ENCODE results near the gene NCOA7.
A peak's percentile ranks its signal among the peaks of the same experiment; 100 is the strongest.
"Not testable (repeated sequence)": the region's sequence is repeated elsewhere in the genome, so short reads cannot be mapped to it uniquely, and the experiment has no call there.

NCOA7 gene

GRCh38 chr6:125868678-125869395 is 78.1 kb downstream of the NCOA7 start:
- no peak for DNase-seq

- DNase-seq: no peak
Measured at GRCh38 chr6:125869427-125869826, 78.7 kb downstream of the NCOA7 start.

DNA sequence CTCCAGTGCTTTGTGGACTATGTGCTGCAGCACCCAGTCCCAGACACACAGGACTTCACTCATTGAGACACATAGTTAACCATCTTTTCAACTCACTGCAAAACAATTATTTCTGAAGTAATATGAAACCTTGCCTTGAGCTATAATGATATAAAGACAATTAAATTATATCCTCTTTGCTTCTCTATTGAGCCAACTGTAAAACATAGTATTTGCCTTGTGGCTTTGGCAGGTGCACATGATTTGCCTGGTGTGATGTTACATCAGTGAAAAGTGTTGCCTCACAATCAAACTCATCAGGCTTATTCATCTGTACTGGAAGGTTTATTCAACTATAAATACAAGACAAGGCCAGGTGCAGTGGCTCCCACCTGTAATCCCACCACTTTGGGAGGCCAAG is 80.6 kb downstream of the NCOA7 start:
- DNase-seq: no peak

DNA sequence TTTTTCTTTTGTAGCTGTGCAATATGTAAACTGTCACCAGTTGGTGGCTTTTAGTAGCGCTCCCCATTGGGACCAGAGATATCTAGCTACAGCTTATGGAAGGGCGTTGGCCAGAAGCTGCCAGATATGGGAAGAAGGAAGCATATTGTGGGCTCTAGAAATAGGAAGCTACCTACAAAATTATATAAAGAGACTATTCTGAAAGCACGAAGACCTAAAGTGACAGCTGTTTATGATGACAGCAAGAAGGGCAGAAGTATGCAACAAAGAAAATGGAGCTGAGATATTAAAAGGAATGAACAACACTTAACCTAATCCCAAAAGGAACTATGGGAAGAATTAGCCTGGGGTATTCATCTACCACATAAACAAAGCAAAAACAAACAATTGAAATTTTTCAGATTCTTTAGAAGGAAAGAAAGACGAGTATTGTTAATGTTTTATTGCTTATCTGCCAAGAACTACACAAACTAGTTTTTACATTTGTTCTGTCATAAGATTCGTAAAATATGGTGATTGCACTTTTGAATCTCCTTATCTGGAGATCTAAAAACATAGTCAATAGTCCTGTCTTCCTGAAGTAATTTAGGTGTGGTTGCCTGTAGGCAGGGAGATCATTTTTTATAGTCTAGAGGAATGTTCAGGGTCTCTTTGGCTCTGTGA is 81.6 kb downstream of the NCOA7 start:
- no peak for DNase-seq

GRCh38 chr6:125882243-125882642 is 91.5 kb downstream of the NCOA7 start:
- no peak for DNase-seq

DNA sequence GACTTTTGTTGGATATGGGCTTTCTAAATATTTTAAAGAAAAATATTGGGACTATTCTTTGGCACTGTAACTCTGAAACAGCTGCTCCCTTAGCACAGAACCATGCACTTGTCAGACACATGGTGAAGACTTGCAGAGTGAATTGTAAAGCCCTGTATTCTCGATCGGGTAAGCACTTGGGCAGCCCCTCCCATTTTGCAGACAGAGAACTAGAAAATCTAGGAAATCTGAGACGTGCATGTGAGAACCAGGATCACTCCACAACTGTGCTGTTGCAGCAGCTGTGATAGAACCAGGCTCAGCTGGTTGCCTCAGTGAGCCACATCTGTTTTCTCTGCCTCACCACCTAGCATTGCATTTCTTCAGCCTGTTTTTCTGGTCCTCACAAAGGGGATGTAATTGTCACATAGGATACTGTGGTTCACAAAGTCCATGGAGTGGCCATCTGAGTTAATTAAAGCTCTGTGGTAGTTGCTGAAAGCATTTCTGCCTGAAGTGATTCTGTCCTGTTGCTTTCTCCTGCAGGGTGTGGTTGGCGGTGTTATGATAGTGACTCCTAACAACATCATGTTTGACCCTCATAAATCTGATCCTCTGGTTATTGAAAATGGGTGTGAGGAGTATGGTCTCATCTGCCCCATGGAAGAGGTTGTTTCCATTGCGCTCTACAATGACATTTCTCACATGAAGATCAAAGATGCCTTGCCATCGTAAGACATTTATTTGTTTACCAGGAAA is 94.0 kb downstream of the NCOA7 start:
- DNase-seq: no peak

DNA sequence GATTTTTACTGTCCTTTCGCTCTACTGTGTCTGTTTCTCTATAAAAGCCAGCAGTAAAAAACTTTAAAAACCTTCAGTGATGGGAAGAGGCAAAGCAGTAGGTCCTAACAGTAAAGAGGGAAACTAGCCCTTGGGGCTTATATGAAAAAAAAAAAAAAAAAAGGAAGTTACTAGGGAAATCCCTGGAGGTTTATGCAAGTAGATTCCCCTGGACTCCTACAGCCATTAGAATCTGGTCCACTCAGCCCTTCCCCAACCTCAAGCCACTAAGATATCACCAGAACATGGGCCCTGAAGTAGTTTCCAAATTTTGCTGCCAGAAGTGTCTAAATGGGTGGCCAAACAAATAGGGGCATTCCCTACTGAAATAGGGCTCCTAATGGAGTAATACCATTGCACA is 95.3 kb downstream of the NCOA7 start:
- no peak for DNase-seq

DNA sequence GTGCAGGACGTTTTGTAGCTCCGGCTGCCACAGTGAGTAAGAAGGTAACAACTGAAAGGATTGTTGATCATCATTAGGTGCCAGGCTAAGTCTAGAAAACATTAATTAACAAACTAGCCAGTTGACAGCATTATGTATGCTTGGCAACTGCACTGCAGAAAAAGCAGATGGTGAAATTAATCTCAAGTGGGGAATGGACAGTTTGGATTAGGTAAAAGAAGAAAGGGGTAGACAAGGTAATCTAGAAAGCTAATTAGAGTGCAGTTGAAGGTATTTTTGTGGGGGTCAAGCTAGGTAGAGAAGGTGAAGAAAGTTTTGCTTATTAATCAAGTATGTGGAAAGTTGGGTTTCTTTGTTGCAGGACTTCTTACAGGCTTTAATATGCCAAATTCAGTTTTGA is 96.2 kb downstream of the NCOA7 start:
- no peak for DNase-seq

GRCh38 chr6:125887372-125887771 is 96.6 kb downstream of the NCOA7 start:
- no peak for DNase-seq

- no peak for DNase-seq
Measured at GRCh38 chr6:125888989-125889656, 98.4 kb downstream of the NCOA7 start.

GRCh38 chr6:125899726-125900182 is 109.0 kb downstream of the NCOA7 start:
- no peak for DNase-seq

- no peak for DNase-seq
Measured at GRCh38 chr6:125904871-125905270, 114.1 kb downstream of the NCOA7 start.

- peak; percentile 33 for DNase-seq
Measured at GRCh38 chr6:125906158-125906998, 115.6 kb downstream of the NCOA7 start.

DNA sequence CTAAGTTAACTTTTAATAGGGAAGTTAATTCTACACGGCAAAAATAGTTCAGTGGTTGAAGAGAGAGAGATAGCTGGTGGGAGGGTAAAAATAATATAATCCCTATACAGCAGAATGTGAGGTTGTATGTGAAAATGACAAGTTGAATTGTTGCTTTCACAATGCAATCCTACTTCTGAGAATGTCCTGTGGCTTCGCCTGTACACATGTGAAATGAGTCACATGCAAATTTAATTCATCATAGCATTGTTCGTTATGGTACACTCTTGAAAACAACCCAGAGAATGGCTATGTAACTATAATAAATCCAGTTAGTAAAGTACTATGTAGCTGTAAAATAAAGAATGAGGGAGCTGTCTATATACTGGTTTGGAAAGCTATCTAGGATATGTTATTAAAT is 119.8 kb downstream of the NCOA7 start:
- no peak for DNase-seq

- DNase-seq: not testable (repeated sequence)
Measured at GRCh38 chr6:125911051-125911451, 120.3 kb downstream of the NCOA7 start.

- not testable (repeated sequence) for DNase-seq
Measured at GRCh38 chr6:125912430-125912829, 121.7 kb downstream of the NCOA7 start.

DNA sequence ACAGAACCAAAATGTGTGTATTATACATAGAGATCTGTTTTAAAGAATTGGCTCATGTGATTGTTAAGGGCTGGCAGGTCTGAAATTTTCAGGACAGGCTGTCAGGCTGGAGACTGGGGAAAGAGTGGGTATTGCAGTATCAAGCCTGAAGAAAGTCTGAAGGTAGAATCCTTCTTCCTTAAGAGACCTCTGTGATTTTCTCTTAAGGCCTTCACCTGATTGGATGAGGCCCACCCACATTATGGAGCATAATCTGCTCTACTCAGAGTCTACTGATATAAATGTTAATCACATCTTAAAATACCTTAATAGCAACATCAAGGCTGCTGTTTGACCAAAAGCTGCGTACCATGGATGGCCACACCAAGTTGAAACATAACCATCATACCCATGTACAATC is 122.4 kb downstream of the NCOA7 start:
- DNase-seq: no peak

DNA sequence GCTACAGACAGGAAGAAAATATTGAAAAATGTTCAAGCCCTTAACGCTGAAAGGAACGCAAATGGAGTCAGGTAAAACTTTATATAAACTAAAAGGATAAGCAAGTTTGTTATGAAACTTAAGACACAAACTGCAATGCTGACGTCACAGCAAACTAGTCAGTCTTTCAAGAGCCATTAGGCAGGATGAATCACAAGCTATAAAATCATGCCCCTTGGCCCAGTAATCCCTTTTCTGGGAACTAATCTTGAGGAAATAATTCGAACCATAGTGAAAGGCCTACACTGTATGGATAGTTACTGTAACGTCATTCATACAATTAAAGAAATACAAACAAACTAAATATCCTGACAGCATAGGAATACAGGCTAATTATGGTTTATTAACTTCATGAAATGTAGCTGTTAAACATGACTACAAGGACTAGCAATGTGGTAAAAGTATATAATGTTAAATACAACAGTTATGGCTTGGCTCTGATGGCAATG is 123.1 kb downstream of the NCOA7 start:
- no peak for DNase-seq

GRCh38 chr6:125918230-125918629 is 127.5 kb downstream of the NCOA7 start:
- DNase-seq: no peak

DNA sequence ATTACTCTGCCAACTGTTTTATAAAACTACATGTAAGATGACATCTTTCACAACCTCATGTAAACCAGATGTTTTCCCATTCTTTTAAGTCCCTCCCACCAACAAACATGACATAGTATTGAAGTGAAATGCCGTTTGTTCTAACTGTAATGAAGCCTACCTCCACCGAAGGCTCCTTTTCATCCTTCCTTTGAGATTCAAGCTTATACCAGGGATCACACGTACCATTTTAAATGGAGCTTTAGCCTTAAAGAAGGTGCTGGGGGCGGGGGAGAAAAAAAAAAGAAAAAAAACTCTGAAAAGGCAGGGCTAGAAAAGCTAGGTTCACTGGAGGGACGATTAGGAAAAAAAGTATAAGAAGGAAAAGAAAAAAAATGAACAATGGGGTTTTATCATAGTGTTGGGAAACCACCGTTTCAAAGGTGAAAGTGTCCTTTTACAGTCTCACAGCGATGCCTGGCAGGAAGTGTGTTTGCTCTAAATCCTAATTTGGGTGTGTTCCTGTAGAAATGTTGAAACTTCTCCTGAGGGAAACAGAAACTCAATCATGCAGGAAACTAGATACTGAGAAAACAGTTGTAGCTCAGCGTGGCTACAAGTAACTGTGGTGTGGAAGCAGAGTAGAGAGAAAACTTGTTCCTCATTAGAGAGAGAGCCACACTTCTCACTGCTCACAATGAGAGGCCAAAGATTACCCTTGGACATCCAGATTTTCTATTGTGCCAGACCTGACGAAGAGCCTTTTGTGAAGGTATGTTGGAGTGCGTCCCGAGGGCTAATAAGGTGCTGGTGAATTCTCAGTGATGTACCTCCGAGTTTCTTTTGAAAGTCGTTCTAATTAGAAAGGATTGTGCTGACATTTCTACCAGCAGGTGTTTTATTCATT is 128.2 kb downstream of the NCOA7 start:
- DNase-seq: peak; percentile 25

- no peak for DNase-seq
Measured at GRCh38 chr6:125919618-125920017, 128.9 kb downstream of the NCOA7 start.

All from effector CD4-positive, alpha-beta T cell (primary cell).